ENCODE results near the gene ZNF804A.

The ZNF804A gene

DNA sequence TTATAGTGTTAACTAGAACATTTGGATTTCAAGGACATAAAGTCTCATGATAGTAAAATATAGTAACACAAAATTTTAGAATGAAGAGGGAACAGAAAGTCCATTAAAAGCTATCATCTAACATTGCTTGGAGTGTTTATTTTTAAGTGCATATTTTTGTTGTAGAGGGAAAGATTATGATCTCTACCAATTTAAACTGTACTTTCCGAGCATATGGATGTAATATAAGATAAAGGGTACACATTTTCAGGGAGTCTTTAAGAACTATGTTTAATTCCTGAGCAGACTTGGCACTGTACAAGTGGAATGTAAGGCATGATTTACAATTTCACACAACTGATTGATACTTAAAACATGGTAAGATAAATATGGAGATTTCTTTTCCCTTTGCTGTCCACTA lies 34.2 kb upstream of the ZNF804A start:
- no peak overlapping the region for H2AFZ ChIP-seq (ENCODE audit: low read depth, low read length)

DNA sequence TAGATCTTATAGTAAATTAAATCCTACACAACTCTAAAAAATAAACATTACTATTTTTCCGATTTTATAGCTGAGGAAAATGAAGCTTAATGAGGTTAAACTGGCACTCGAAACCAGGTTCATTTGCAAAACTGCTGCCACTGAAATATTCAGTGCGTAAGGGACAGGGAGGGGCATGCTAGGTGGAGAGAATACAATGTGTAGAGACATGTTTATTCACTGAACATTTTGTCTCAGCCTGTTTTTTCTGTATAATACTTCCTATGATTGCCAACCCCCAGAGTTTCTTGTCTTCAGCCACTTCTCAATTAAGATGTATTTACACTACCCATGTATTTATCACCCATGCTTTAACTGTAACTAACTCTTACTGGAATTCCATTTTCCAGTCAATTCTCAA lies 31.6 kb upstream of the ZNF804A start:
- ATAC-seq (ENCODE audit: insufficient read depth, low read depth) (no peak), DNase-seq (no peak)
- no peak overlapping the region for H3K9ac ChIP-seq (ENCODE audit: low read depth, low read length)
- no peaks in the 10 kb centered on the region for H3K79me2 ChIP-seq (ENCODE audit: insufficient read depth, low read length)
- no peak overlapping the region for H3K27ac ChIP-seq (ENCODE audit: low read length)
- H3K4me3 ChIP-seq (ENCODE audit: low read depth in 1 of 2, low read length in 2 of 2), result no peak overlapping the region
- H3K4me2 ChIP-seq (ENCODE audit: insufficient read depth, low read length), result no peak overlapping the region
- H3K36me3 ChIP-seq (ENCODE audit: insufficient read depth, low read length), result no peaks in the 10 kb centered on the region
- no peaks in the 10 kb centered on the region for H3K9me3 ChIP-seq (ENCODE audit: insufficient read depth, low read length, severe bottlenecking)
- no peak overlapping the region for H2AFZ ChIP-seq (ENCODE audit: low read depth, low read length)
- H3K4me1 ChIP-seq (ENCODE audit: insufficient read depth, low read length), result no peaks in the 10 kb centered on the region
- H3K27me3 ChIP-seq (ENCODE audit: insufficient read depth, low read length, poor library complexity), result no peaks in the 10 kb centered on the region
- H4K20me1 ChIP-seq (ENCODE audit: insufficient read depth, low read length), result no peaks in the 10 kb centered on the region
- no peak for TF ChIP-seq CTCF (IDR thresholded peaks at IDR 0.05; ENCODE audit: borderline replicate concordance, extremely low read depth, low read length, poor library complexity, severe bottlenecking)
- TF ChIP-seq EZH2 (IDR thresholded peaks at IDR 0.05; ENCODE audit: borderline replicate concordance, low read depth, low read length, severe bottlenecking), result no peak

More for the DNA sequence above, 34.2 kb upstream of the ZNF804A start:
- ATAC-seq (ENCODE audit: insufficient read depth, low read depth) (no peak), DNase-seq (no peak)
- no peaks in the 10 kb centered on the region for H4K20me1 ChIP-seq (ENCODE audit: insufficient read depth, low read length)
- H3K9ac ChIP-seq (ENCODE audit: low read depth, low read length), result no peak overlapping the region
- no peak overlapping the region for H3K4me2 ChIP-seq (ENCODE audit: insufficient read depth, low read length)
- H3K4me1 ChIP-seq (ENCODE audit: insufficient read depth, low read length), result no peaks in the 10 kb centered on the region
- no peak overlapping the region for H3K27ac ChIP-seq (ENCODE audit: low read length)
- H3K4me3 ChIP-seq (ENCODE audit: low read depth in 1 of 2, low read length in 2 of 2), result no peak overlapping the region
- no peaks in the 10 kb centered on the region for H3K79me2 ChIP-seq (ENCODE audit: insufficient read depth, low read length)
- peaks cover 4% of the 10 kb centered on the region for H3K9me3 ChIP-seq (ENCODE audit: insufficient read depth, low read length, severe bottlenecking)
- no peaks in the 10 kb centered on the region for H3K36me3 ChIP-seq (ENCODE audit: insufficient read depth, low read length)
- TF ChIP-seq EZH2 (IDR thresholded peaks at IDR 0.05; ENCODE audit: borderline replicate concordance, low read depth, low read length, severe bottlenecking) (no peak), CTCF (IDR thresholded peaks at IDR 0.05; ENCODE audit: borderline replicate concordance, extremely low read depth, low read length, poor library complexity, severe bottlenecking) (no peak)
- no peaks in the 10 kb centered on the region for H3K27me3 ChIP-seq (ENCODE audit: insufficient read depth, low read length, poor library complexity)

DNA sequence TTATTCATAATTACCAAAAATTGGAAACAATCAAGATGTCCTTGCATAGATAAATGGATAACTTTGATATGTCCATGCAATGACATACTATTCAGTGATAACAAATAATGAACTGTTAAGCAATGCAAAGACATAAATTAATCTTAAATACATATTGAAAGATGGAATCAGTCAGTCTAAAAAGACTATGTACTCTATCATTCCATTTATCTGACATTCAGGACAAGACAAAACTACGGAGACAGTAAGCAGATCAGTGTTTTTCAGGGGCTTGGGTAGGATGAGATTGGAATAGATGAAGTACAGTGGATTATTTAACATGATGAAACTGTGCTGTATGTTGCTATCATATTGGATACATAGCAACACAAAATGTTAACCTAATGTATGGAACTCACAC lies 21.3 kb upstream of the ZNF804A start:
- no peak overlapping the region for H3K9ac ChIP-seq (ENCODE audit: low read depth, low read length)
- H3K4me1 ChIP-seq (ENCODE audit: insufficient read depth, low read length), result no peaks in the 10 kb centered on the region
- H3K9me3 ChIP-seq (ENCODE audit: insufficient read depth, low read length, severe bottlenecking), result no peaks in the 10 kb centered on the region
- no peaks in the 10 kb centered on the region for H3K79me2 ChIP-seq (ENCODE audit: insufficient read depth, low read length)
- H2AFZ ChIP-seq (ENCODE audit: low read depth, low read length), result no peak overlapping the region
- no peaks in the 10 kb centered on the region for H3K27me3 ChIP-seq (ENCODE audit: insufficient read depth, low read length, poor library complexity)
- no peak overlapping the region for H3K4me2 ChIP-seq (ENCODE audit: insufficient read depth, low read length)
- H3K4me3 ChIP-seq (ENCODE audit: low read depth in 1 of 2, low read length in 2 of 2), result no peak overlapping the region
- H3K27ac ChIP-seq (ENCODE audit: low read length), result no peak overlapping the region
- DNase-seq (no peak), ATAC-seq (ENCODE audit: insufficient read depth, low read depth) (no peak)
- no peaks in the 10 kb centered on the region for H3K36me3 ChIP-seq (ENCODE audit: insufficient read depth, low read length)
- TF ChIP-seq EZH2 (IDR thresholded peaks at IDR 0.05; ENCODE audit: borderline replicate concordance, low read depth, low read length, severe bottlenecking) (no peak), CTCF (IDR thresholded peaks at IDR 0.05; ENCODE audit: borderline replicate concordance, extremely low read depth, low read length, poor library complexity, severe bottlenecking) (no peak)
- no peaks in the 10 kb centered on the region for H4K20me1 ChIP-seq (ENCODE audit: insufficient read depth, low read length)

GRCh38 chr2:184577743-184578142 lies 20.6 kb upstream of the ZNF804A start:
- Histone ChIP-seq H3K4me2 (ENCODE audit: insufficient read depth, low read length) (no peak overlapping the region), H3K9ac (ENCODE audit: low read depth, low read length) (no peak overlapping the region), H3K79me2 (ENCODE audit: insufficient read depth, low read length) (no peaks in the 10 kb centered on the region), H2AFZ (ENCODE audit: low read depth, low read length) (no peak overlapping the region), H3K36me3 (ENCODE audit: insufficient read depth, low read length) (no peaks in the 10 kb centered on the region), H3K27me3 (ENCODE audit: insufficient read depth, low read length, poor library complexity) (no peaks in the 10 kb centered on the region), H3K4me3 (ENCODE audit: low read depth in 1 of 2, low read length in 2 of 2) (no peak overlapping the region), H3K9me3 (ENCODE audit: insufficient read depth, low read length, severe bottlenecking) (no peaks in the 10 kb centered on the region), H3K4me1 (ENCODE audit: insufficient read depth, low read length) (no peaks in the 10 kb centered on the region), H4K20me1 (ENCODE audit: insufficient read depth, low read length) (no peaks in the 10 kb centered on the region), H3K27ac (ENCODE audit: low read length) (no peak overlapping the region)
- ATAC-seq (ENCODE audit: insufficient read depth, low read depth) (no peak), DNase-seq (no peak)
- TF ChIP-seq EZH2 (IDR thresholded peaks at IDR 0.05; ENCODE audit: borderline replicate concordance, low read depth, low read length, severe bottlenecking) (no peak), CTCF (IDR thresholded peaks at IDR 0.05; ENCODE audit: borderline replicate concordance, extremely low read depth, low read length, poor library complexity, severe bottlenecking) (no peak)
